Hippocampal formation (tissue), 2 donors: ENCODE results near the gene LINGO3.

ENCODE experiments used
- DNase-seq, 2 donors: peaks; one replicate each; lab custom pipeline; 2025; lab: John Stamatoyannopoulos, UW

The LINGO3 gene

GRCh38 chr19:2339644-2340310, 31.8 kb upstream of the LINGO3 start:
- DNase-seq: no peak

DNA sequence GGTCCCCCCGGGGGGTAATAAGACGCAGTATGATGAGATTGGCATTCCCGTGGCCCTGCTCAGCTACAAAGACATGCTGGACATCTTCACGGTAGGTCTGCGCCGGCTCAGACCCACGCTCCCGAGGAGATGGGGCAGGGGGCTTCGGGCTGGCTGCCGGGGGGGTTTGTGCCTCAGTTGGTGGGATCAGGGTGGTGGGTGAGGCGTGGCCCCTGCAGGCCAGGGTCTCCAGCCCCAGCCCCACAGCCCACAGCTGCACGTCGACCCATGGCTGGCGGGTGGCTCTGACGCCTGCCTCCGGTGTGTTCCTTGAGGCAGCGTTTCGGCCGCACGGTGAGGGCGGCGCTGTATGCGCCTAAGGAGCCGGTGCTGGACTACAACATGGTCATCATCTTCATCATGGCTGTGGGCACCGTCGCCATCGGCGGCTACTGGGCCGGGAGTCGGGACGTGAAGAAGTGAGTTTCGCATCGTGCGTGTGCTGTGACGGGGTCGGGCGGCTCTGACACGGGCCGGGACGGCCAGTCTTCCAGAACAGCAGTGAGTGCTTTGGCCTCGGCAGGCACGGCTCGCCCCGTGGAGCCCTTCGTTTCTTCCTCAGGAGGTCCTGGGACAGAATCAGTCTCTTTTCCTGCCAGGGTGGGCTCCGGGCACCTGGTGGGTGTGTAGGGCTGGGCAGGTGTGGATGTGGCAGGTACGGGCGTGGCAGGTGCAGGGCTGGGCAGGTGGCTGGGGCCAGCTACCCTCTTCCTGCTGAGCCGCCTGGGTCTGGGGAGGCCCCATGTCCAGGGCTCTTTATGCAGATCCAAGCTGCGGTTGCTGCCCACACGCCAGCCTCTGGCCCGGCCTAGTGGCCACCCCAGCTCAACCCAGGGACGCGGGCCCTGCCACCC, 31.0 kb upstream of the LINGO3 start:
- DNase-seq: no peak

GRCh38 chr19:2338055-2338615, 30.2 kb upstream of the LINGO3 start:
- no peak for DNase-seq

GRCh38 chr19:2337329-2337707, 29.4 kb upstream of the LINGO3 start:
- DNase-seq: peak in 1 of 2 donors; percentile 40

DNA sequence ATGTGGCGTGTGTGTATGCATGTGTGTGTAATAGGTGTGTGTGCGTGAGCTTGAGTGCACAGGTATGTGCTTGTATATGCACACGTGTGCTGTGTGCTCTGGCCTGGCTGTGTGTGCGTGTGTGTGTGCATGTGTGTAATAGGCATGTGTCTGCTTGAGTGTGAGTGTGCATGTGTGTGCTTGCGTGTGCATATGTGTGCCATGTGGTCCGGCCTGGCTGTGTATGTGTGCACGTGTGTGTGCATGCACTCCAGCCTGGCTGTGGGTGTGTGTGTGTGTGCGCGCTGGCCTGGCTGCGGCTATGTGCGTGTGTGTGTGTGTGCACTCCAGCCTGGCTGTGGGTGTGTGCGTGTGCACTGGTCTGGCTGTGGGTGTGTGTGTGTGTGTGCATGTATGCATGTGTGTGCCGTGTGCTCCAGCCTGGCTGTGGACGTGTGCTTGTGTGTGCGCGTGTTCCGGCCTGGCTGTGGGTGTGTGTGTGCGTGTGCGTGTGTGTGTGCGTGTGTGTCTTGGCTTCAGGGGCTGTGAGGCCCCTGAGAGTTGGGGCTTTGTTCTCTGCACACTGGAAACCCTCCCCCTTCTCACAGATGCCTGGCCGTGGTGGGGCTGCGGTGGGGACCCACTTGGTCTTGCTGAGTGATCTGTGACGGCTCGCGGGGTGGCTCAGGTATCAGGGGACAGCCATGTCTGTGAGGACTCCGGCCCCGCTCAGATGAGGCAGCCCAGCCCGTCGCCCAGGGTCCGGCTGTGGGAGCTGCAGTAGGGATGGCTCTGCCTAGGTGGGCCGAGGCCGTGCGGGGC, 28.8 kb upstream of the LINGO3 start:
- no peak for DNase-seq

DNA sequence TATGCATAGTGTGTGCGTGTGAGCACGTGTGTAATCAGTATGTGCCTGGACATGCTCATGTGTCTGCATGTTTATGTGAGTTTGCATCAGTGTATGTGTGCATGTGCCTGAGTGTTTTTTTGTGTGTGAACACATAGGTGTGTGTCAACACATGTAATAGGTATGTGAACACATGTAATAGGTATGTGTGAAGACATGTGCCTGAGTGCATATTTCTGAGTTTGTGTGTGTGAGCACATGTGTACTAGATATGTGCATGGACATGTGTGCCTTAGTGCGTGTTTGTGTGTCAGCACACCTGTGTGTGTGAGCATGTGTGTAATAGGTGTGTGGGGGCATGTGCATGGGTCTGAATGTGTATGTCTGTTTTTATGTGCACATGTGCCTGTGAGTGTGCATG, 27.9 kb upstream of the LINGO3 start:
- no peak for DNase-seq

- DNase-seq: no peak
Measured at GRCh38 chr19:2334986-2335846, 27.3 kb upstream of the LINGO3 start.

DNA sequence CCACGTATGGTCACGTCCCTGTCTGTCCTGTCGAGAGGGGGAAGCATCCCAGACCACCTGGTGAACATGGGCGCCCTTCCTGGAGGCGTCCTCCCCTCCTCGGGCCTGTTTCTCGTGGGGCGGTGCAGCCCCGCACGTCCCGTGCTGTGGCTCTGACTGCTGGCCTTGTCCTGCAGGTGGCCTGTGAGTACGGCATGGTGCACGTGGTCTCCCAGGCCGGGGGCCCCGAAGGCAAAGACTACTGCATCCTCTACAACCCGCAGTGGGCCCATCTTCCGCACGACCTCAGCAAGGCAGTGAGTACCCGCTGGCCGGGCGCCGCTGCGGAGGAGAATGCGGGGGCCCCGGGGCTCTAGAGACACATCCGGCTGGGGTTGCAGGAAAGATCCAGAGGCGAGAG, 26.5 kb upstream of the LINGO3 start:
- DNase-seq: no peak

DNA sequence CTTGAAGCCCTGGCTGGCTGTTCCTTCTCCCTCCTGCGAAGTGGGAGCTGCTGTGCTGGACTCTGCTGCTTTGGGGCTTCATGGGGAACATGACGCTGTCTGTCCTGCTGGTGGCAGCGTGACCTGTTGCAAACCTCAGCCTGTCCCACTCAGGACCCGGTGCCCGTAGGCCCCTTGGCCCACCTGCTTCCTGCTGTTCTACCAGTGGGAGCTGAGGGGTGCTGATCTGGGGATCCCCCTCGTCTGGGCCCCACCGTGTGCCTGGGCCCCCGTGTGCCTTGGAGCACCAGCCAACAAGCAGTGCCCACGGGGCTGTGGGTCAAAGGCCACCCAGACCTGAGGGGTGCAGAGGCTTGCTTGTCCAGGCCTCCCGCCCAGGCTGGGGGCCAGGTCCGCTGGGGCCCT, 25.9 kb upstream of the LINGO3 start:
- DNase-seq: no peak

- DNase-seq: no peak
Measured at GRCh38 chr19:2333027-2333806, 25.3 kb upstream of the LINGO3 start.

DNA sequence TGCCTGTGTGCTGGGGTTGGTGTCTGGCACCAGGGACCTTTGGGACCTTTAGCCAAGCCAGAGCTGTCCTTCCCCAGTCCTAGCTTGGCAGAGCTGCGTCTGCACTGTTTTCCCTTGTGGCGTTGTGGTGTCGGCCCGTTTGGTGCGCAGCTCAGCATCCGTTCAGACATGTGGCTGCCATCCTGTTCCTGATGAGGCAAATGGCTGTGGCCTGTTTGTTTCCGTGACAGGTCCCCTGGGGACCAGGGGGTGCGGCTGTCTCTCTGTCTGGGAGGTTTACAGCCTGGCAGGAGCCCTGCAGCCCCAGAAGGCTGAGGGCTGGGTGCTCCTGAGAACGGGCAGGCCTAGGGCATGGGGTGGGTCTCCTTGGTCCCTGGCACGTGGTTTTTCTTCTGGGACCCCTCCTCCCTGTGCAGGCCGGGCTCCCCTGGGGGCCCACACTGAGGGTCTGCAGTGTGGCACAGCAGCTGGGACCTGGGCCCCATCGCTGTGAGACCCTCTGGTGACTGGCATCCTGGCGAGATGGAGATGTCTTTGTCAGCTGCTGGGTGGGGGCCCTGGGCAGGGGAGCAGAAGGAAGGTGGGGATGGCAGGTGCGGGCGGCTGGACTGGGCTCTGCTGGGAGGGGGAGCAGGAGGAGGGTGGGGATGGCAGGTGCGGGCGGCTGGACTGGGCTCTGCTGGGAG, 24.5 kb upstream of the LINGO3 start:
- no peak for DNase-seq

- DNase-seq: peak; percentile 33 to 71
Measured at GRCh38 chr19:2331601-2332246, 23.8 kb upstream of the LINGO3 start.

DNA sequence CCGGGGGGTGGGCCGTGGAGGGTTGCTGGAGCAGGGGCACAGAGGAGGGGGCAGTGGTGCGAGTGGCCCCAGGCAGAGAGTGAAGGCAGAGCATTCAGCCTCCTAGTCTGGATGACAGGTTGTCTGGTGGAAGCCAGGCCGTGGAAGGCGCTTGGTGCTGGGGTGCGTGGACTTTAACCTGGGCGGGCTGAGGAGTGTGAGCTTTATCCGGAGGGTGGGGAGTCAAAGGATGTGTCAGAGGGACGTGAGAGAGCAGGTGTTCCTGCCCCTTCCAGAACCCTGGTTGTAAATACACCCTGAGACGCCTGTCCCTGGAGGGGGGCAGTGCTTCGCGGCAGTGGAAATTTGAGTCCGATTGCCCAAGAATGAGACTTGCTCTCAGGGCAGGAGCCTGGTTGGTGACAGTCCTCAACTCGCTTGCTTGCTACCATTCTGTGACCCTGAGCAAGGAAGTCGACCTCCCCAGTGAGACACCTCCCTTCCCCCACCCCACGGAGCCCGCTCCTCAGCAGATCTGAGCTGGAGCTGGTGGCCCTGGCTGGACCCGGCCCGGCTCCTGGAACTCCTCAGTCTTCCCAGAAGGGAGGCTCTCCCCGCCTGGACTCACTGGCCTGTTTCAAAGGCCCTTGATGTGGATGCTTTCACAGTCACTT, 22.8 kb upstream of the LINGO3 start:
- DNase-seq: no peak

DNA sequence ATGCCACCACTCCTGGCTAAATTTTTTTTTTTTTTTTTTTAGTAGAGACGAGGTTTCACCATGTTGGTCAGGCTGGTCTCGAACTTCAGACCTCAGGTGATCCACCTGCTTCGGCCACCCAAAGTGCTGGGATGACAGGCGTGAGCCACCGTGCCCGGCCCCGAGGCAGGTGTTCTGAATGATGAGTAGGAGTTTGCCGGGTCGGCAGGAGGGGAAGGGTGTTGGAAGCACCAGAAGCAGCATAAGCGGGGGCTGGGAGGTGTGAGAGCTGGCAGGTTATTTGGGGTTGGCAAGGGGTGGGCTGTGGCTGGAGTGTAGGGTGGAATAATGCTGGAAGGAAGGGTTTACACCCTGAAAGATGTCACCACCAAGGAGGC, 22.3 kb upstream of the LINGO3 start:
- DNase-seq: no peak

DNA sequence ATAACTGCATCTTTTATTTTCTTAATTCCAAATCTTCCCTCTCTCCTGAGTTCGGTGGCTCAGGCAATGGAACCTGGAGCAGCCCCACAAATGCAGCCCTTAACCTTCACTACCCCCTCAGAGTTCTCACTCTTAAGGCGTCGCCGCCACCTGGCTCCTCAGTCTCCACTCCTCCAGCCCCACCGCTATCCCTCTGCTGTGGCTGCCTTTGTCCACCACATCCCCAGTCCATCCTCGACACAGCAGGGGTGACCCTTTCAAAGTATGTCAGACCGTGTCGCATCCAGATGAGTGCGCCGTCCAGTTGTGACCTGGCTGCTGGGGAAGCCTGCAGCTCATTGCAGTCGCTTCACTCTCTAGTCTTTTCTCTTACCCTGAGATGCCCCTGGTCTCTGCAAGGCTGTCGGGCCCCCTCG, 21.6 kb upstream of the LINGO3 start:
- no peak for DNase-seq

GRCh38 chr19:2329149-2329478, 21.2 kb upstream of the LINGO3 start:
- no peak for DNase-seq

- peak; percentile 70 to 84 for DNase-seq
Measured at GRCh38 chr19:2328401-2329148, 20.6 kb upstream of the LINGO3 start, which contains the start of the genes LSM7 and SPPL2B. Gene LSM7, minus strand, starts transcription at chr19:2328586. Its CDS starts 20 bp downstream, at chr19:2328566. Gene SPPL2B, plus strand, starts transcription at chr19:2328684. Its CDS starts 26 bp downstream, at chr19:2328710.
